MM.1S (cell line): ENCODE measurements around the gene MKRN1.

Experiments
- DNase-seq: peaks from one replicate; pipeline ENCODE4 v3.0.0-alpha.2; 2015
- H2AFZ ChIP-seq: fragments of 300-600 bp; sonication (generic); 2 replicates; pipeline ENCODE4 v1.6.0; 2016; ENCODE audit warnings: antibody characterized with exemption, low read length
- H3F3A ChIP-seq: fragments of 300-600 bp; sonication (generic); 2 replicates; pipeline ENCODE4 v1.6.1; 2016; ENCODE audit warnings: mild to moderate bottlenecking, antibody characterized with exemption, low read length, moderate library complexity, mixed read lengths; ENCODE audit not compliant: insufficient read depth
- H3K27ac ChIP-seq: fragments of 300-600 bp; sonication (generic); 2 replicates; pipeline ENCODE4 v1.5.1; 2016; ENCODE audit warnings: mild to moderate bottlenecking, low read length
- H3K27me3 ChIP-seq: fragments of 300-600 bp; sonication (generic); replicated peaks from 2 replicates; pipeline ENCODE4 v1.6.0; 2016; ENCODE audit warnings: low read length; ENCODE audit not compliant: insufficient read depth
- H3K36me3 ChIP-seq: fragments of 300-600 bp; sonication (generic); replicated peaks from 2 replicates; pipeline ENCODE4 v1.6.1; 2016; ENCODE audit warnings: mild to moderate bottlenecking, low read length, mixed read lengths; ENCODE audit not compliant: insufficient read depth
- H3K4me1 ChIP-seq: fragments of 300-600 bp; sonication (generic); 2 replicates; pipeline ENCODE4 v1.6.1; 2016; ENCODE audit warnings: low read length, mixed read lengths
- H3K4me2 ChIP-seq: fragments of 300-600 bp; sonication (generic); 2 replicates; pipeline ENCODE4 v1.6.0; 2016; ENCODE audit warnings: low read depth, low read length
- H3K4me3 ChIP-seq: fragments of 300-600 bp; sonication (generic); 2 replicates; pipeline ENCODE4 v1.5.1; 2016; ENCODE audit warnings: low read length, mixed read lengths
- H3K79me2 ChIP-seq: fragments of 300-600 bp; sonication (generic); 2 replicates; pipeline ENCODE4 v1.6.1; 2016; ENCODE audit warnings: mixed run types, low read length, mixed read lengths
- H3K9ac ChIP-seq: fragments of 300-600 bp; sonication (generic); 2 replicates; pipeline ENCODE4 v1.6.1; 2016; ENCODE audit warnings: low read length, mixed read lengths
- H3K9me2 ChIP-seq: fragments of 300-600 bp; sonication (generic); replicated peaks from 2 replicates; pipeline ENCODE4 v1.6.1; 2016; ENCODE audit warnings: mild to moderate bottlenecking, low read length, mixed read lengths; ENCODE audit not compliant: insufficient read depth
- H3K9me3 ChIP-seq: fragments of 300-600 bp; sonication (generic); replicated peaks from 2 replicates; pipeline ENCODE4 v1.6.1; 2016; ENCODE audit warnings: mild to moderate bottlenecking, low read length, mixed read lengths; ENCODE audit not compliant: insufficient read depth
- H4K20me1 ChIP-seq: fragments of 300-600 bp; sonication (generic); 2 replicates; pipeline ENCODE4 v1.6.1; 2016; ENCODE audit warnings: mild to moderate bottlenecking, low read length, moderate library complexity, mixed read lengths; ENCODE audit not compliant: insufficient read depth
- EZH2 ChIP-seq: fragments of 300-600 bp; sonication (generic); optimal IDR thresholded peaks from 2 replicates; pipeline ENCODE3; 2017; ENCODE audit warnings: low read depth, mild to moderate bottlenecking, antibody characterized with exemption, low read length, mixed read lengths
- EZH2phosphoT487 ChIP-seq: fragments of 300-600 bp; sonication (generic); IDR thresholded peaks from 2 replicates; pipeline ENCODE4 v1.6.1; 2018; ENCODE audit warnings: antibody characterized with exemption, low read length
- TF ChIP-seq, protein P1 (sequence below): fragments of 300-600 bp; sonication (generic); IDR thresholded peaks from 2 replicates; pipeline ENCODE4 v1.5.1; 2016; ENCODE audit warnings: antibody characterized with exemption, low read length, mixed read lengths

Gene MKRN1

DNA sequence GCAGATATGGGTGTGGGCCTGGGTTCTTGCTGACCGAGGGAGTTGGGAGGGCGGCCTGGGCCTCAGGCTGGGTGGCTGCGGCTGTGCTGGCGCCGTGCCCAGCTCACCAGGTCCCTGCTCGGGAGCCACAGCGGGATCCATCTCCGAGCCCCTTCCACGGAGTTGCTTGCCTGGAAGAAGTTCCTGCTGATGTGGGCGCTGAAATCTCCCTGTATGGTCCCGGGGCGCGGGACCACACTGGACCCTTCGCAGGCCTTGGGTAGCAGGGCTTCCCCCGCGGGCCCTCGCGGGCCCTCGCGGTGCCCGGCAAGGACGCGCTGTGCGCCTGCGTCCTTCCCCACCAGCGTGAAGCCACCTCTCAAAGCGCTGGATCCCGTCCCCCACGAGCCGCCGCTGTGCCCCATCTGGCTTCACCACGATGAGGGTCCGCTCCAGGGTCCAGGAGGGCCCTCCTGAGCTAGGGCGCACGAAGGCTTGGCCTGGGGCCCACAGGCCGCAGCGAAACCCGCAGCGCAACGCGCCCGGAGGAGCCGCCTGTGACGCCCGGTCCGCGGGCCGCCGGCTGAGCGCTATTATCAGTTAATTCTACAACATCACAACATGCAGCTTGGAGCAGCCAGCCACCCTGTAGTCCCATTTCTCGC, 43.9 kb downstream of the MKRN1 start:
- Histone ChIP-seq H3K79me2 (no peaks in the 10 kb centered on the region), H3K4me2 (no peak overlapping the region), H3K27me3 (no peaks in the 10 kb centered on the region), H4K20me1 (no peaks in the 10 kb centered on the region), H2AFZ (no peak overlapping the region), H3K4me1 (no peaks in the 10 kb centered on the region), H3F3A (no peaks in the 10 kb centered on the region), H3K9ac (no peak overlapping the region), H3K36me3 (no peaks in the 10 kb centered on the region), H3K27ac (no peak overlapping the region), H3K9me3 (no peaks in the 10 kb centered on the region), H3K9me2 (no peaks in the 10 kb centered on the region), H3K4me3 (no peak overlapping the region)
- DNase-seq, result no peak
- TF ChIP-seq, protein P1, sequence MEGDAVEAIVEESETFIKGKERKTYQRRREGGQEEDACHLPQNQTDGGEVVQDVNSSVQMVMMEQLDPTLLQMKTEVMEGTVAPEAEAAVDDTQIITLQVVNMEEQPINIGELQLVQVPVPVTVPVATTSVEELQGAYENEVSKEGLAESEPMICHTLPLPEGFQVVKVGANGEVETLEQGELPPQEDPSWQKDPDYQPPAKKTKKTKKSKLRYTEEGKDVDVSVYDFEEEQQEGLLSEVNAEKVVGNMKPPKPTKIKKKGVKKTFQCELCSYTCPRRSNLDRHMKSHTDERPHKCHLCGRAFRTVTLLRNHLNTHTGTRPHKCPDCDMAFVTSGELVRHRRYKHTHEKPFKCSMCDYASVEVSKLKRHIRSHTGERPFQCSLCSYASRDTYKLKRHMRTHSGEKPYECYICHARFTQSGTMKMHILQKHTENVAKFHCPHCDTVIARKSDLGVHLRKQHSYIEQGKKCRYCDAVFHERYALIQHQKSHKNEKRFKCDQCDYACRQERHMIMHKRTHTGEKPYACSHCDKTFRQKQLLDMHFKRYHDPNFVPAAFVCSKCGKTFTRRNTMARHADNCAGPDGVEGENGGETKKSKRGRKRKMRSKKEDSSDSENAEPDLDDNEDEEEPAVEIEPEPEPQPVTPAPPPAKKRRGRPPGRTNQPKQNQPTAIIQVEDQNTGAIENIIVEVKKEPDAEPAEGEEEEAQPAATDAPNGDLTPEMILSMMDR, result no peak
- TF ChIP-seq EZH2phosphoT487 (no peak), EZH2 (no peak)

DNA sequence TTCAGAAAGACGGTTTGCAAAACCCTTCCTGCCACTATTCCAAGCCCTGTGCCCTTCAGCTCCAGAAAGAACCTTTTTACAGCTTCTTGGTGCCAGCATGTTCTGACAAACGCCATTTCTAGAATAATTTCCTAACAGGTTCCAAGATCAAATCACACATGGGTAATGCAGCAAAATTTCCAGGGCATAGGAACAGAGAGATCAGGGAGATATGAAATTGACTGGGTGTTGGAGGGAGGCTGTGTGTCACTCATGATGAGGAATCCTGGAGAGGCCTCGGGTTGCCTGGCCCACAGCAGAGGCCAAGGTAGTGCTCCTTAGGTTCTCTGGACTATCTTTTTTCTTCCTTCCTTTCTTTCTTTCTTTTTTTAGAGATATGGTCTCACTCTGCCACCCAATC, 45.9 kb downstream of the MKRN1 start:
- Histone ChIP-seq H4K20me1 (no peaks in the 10 kb centered on the region), H3K4me3 (no peak overlapping the region), H3K4me1 (no peaks in the 10 kb centered on the region), H3K27me3 (no peaks in the 10 kb centered on the region; the same call in 1 of the 2 replicates), H3K4me2 (no peak overlapping the region), H3K9me2 (no peaks in the 10 kb centered on the region), H2AFZ (no peak overlapping the region), H3K79me2 (no peaks in the 10 kb centered on the region), H3F3A (no peaks in the 10 kb centered on the region), H3K27ac (no peak overlapping the region), H3K36me3 (no peaks in the 10 kb centered on the region), H3K9ac (no peak overlapping the region), H3K9me3 (no peaks in the 10 kb centered on the region)
- no peak for DNase-seq
- TF ChIP-seq EZH2phosphoT487 (no peak), EZH2 (no peak)
- TF ChIP-seq, protein P1, result no peak

DNA sequence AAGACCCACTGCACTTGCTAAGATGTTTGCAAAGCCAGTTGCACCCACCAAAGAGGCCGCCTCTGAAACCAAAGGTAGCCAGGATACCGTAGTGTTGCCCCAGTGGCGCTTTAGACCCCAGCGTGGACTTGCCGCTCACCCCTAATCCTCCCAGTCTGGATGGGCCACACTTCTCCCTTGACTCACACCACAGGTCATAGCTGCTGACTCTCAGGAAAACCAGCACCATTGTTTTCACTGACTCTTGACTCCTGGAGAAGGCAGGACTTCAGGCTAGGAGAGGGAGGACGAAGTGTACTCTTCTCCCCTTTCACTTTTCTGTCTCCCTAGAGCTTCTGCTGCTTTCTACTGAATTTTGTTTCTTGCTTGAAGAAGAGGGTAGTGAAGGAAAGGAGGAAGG, 53.2 kb downstream of the MKRN1 start:
- H3K36me3 ChIP-seq, result no peaks in the 10 kb centered on the region
- H4K20me1 ChIP-seq, result no peaks in the 10 kb centered on the region
- H3K79me2 ChIP-seq, result no peaks in the 10 kb centered on the region
- no peak overlapping the region for H3K27ac ChIP-seq
- TF ChIP-seq, protein P1, result no peak
- TF ChIP-seq EZH2, result no peak
- TF ChIP-seq EZH2phosphoT487, result no peak
- no peaks in the 10 kb centered on the region for H3K4me1 ChIP-seq
- H3K4me2 ChIP-seq, result no peak overlapping the region
- H3F3A ChIP-seq, result no peaks in the 10 kb centered on the region
- no peak overlapping the region for H2AFZ ChIP-seq
- H3K27me3 ChIP-seq, result no peaks in the 10 kb centered on the region; the same call in 1 of the 2 replicates
- no peak overlapping the region for H3K4me3 ChIP-seq
- DNase-seq, result no peak
- no peak overlapping the region for H3K9ac ChIP-seq
- no peaks in the 10 kb centered on the region for H3K9me3 ChIP-seq
- no peaks in the 10 kb centered on the region for H3K9me2 ChIP-seq
